Thyroid gland (tissue), 4 donors: ENCODE results near the gene ATRN.

Experiments
- CTCF ChIP-seq, 6 experiments: fragments of 200-600 bp in 3 of 6; fragments of 450-650 bp in 3 of 6; sonication (generic) in 3 of 6; IDR thresholded peaks; one replicate each; pipeline ENCODE4 v1.5.1; 2016 to 2019; ENCODE audit warnings: antibody characterized with exemption in 6 of 6, mild to moderate bottlenecking in 2 of 6, inconsistent platforms in 1 of 6, moderate library complexity in 1 of 6
- POLR2A ChIP-seq, 2 donors: fragments of 450-650 bp; IDR thresholded peaks; one replicate each; pipeline ENCODE4 v1.6.1; 2017; ENCODE audit warnings: antibody characterized with exemption in 2 of 2, mild to moderate bottlenecking in 2 of 2, moderate library complexity in 1 of 2

- no peak for TF ChIP-seq CTCF (IDR thresholded peaks at IDR 0.05)
- no peak for TF ChIP-seq POLR2A (IDR thresholded peaks at IDR 0.05)
Measured at GRCh38 chr20:3464166-3464565, 6.7 kb upstream of the ATRN start.
